H9 (cell line): ENCODE data around the gene MAPK8IP1. TPM values are rescaled to one million over a fixed set of nuclear protein-coding genes. Genes with fewer than 3 reads are reported as not detected.

Experiments used
- DNase-seq: peaks from one replicate; pipeline ENCODE4 v3.0.0-alpha.2; 2017
- H2AFZ ChIP-seq: one replicate; pipeline ENCODE4 v1.6.1; 2013; ENCODE audit warnings: mild to moderate bottlenecking, low read length, control low read depth, moderate library complexity
- H2AK5ac ChIP-seq: 2 replicates; pipeline ENCODE4 v1.6.1; 2013; ENCODE audit warnings: low read length, control low read depth, mixed read lengths; ENCODE audit not compliant: insufficient read length
- H2BK120ac ChIP-seq: one replicate; pipeline ENCODE4 v1.6.1; 2013; ENCODE audit warnings: low read depth, mild to moderate bottlenecking, low read length, control low read depth, inconsistent platforms; ENCODE audit not compliant: poor library complexity, severe bottlenecking
- H2BK12ac ChIP-seq: 2 replicates; pipeline ENCODE4 v1.6.1; 2013; ENCODE audit warnings: low read length, control low read depth, mixed read lengths, low read depth; ENCODE audit not compliant: insufficient read length
- H2BK15ac ChIP-seq: 2 replicates; pipeline ENCODE4 v1.6.1; 2013; ENCODE audit warnings: low read depth, low read length, control low read depth
- H2BK20ac ChIP-seq: one replicate; pipeline ENCODE4 v1.6.1; 2013; ENCODE audit warnings: low read depth, mild to moderate bottlenecking, low read length, control low read depth, inconsistent platforms; ENCODE audit not compliant: poor library complexity, severe bottlenecking
- H2BK5ac ChIP-seq: 2 replicates; pipeline ENCODE4 v1.6.1; 2013; ENCODE audit warnings: low read length, control low read depth, mixed read lengths; ENCODE audit not compliant: insufficient read length
- H3K14ac ChIP-seq: 2 replicates; pipeline ENCODE4 v1.6.1; 2013; ENCODE audit warnings: low read length, control low read depth; ENCODE audit not compliant: insufficient read depth
- H3K18ac ChIP-seq: 2 replicates; pipeline ENCODE4 v1.6.1; 2013; ENCODE audit warnings: low read depth, mild to moderate bottlenecking, mixed read lengths, low read length, control low read depth; ENCODE audit not compliant: insufficient read length
- H3K23ac ChIP-seq: 2 replicates; pipeline ENCODE4 v1.6.1; 2013; ENCODE audit warnings: low read length, control low read depth, mixed read lengths, low read depth; ENCODE audit not compliant: insufficient read length
- H3K23me2 ChIP-seq: 2 replicates; pipeline ENCODE4 v1.6.1; 2013; ENCODE audit warnings: low read depth, mild to moderate bottlenecking, mixed read lengths, low read length, control low read depth; ENCODE audit not compliant: insufficient read length, poor library complexity, severe bottlenecking
- H3K27ac ChIP-seq: 2 replicates; pipeline ENCODE4 v1.5.1; 2013; ENCODE audit warnings: low read length, control low read depth, mixed read lengths, low read depth; ENCODE audit not compliant: insufficient read length
- H3K27me3 ChIP-seq: 2 replicates; pipeline ENCODE4 v1.6.1; 2013; ENCODE audit warnings: low read length, control low read depth, inconsistent platforms; ENCODE audit not compliant: insufficient read depth
- H3K4ac ChIP-seq: 2 replicates; pipeline ENCODE4 v1.6.1; 2013; ENCODE audit warnings: low read depth, mild to moderate bottlenecking, control low read depth, inconsistent platforms, low read length, moderate library complexity
- H3K4me1 ChIP-seq: 2 replicates; pipeline ENCODE4 v1.6.1; 2013; ENCODE audit warnings: low read length, control low read depth, inconsistent platforms; ENCODE audit not compliant: insufficient read depth
- H3K4me2 ChIP-seq: 2 replicates; pipeline ENCODE4 v1.6.1; 2013; ENCODE audit warnings: low read length, control low read depth, mixed read lengths; ENCODE audit not compliant: insufficient read length, insufficient read depth
- H3K56ac ChIP-seq: 2 replicates; pipeline ENCODE4 v1.6.1; 2013; ENCODE audit warnings: low read depth, mild to moderate bottlenecking, mixed read lengths, low read length, control low read depth; ENCODE audit not compliant: insufficient read length
- H3K79me1 ChIP-seq: 2 replicates; pipeline ENCODE4 v1.6.1; 2013; ENCODE audit warnings: low read depth, mild to moderate bottlenecking, moderate library complexity, low read length, control low read depth, inconsistent platforms; ENCODE audit not compliant: insufficient read depth, poor library complexity, severe bottlenecking
- H3K79me2 ChIP-seq: 2 replicates; pipeline ENCODE4 v1.6.1; 2013; ENCODE audit warnings: low read length, control low read depth, inconsistent platforms; ENCODE audit not compliant: insufficient read depth
- H3K9ac ChIP-seq: 2 replicates; pipeline ENCODE4 v1.6.1; 2013; ENCODE audit warnings: low read length, control low read depth, mixed read lengths; ENCODE audit not compliant: insufficient read length; ENCODE audit errors: extremely low read depth
- H3K9me3 ChIP-seq: one replicate; pipeline ENCODE4 v1.6.1; 2013; ENCODE audit warnings: low read depth, low read length, inconsistent platforms; ENCODE audit not compliant: control insufficient read depth
- H3T11ph ChIP-seq: one replicate; pipeline ENCODE4 v1.6.1; 2013; ENCODE audit warnings: mild to moderate bottlenecking, low read length, control low read depth, inconsistent platforms
- H4K20me1 ChIP-seq: one replicate; pipeline ENCODE4 v1.6.1; 2013; ENCODE audit not compliant: control insufficient read depth, insufficient read length, insufficient read depth
- H4K5ac ChIP-seq: 2 replicates; pipeline ENCODE4 v1.6.1; 2013; ENCODE audit warnings: low read depth, mild to moderate bottlenecking, mixed read lengths, low read length, control low read depth; ENCODE audit not compliant: insufficient read length
- H4K8ac ChIP-seq: replicated peaks from 2 replicates; pipeline ENCODE4 v1.6.1; 2013; ENCODE audit warnings: low read length, control low read depth, mixed read lengths, low read depth; ENCODE audit not compliant: insufficient read length
- H4K91ac ChIP-seq: 2 replicates; pipeline ENCODE4 v1.6.1; 2013; ENCODE audit warnings: low read depth, mild to moderate bottlenecking, moderate library complexity, mixed read lengths, low read length, control low read depth; ENCODE audit not compliant: insufficient read length
- H3K27ac Mint-ChIP-seq, 3 experiments: 2 replicates in 2 of 3; 3 replicates in 1 of 3; pipeline ENCODE4 v1.8.0; 2020 to 2021; ENCODE audit warnings: mixed read lengths in 3 of 3, mild to moderate bottlenecking in 1 of 3, moderate library complexity in 1 of 3
- H3K27me3 Mint-ChIP-seq: 2 replicates; pipeline ENCODE4 v1.8.0; 2021; ENCODE audit warnings: low read depth, mild to moderate bottlenecking, moderate library complexity, mixed read lengths
- H3K36me3 Mint-ChIP-seq, 3 experiments: 2 replicates in 2 of 3; 3 replicates in 1 of 3; pipeline ENCODE4 v1.8.0; 2020 to 2021; ENCODE audit warnings: low read depth in 3 of 3, mixed read lengths in 3 of 3; ENCODE audit not compliant: insufficient read depth in 1 of 3
- H3K4me1 Mint-ChIP-seq, 2 experiments: 2 replicates each; pipeline ENCODE4 v1.8.0; 2020; ENCODE audit warnings: mixed read lengths in 2 of 2
- H3K4me3 Mint-ChIP-seq, 2 experiments: 2 replicates in 1 of 2; 3 replicates in 1 of 2; pipeline ENCODE4 v1.8.0; 2020 to 2021; ENCODE audit warnings: mild to moderate bottlenecking in 2 of 2, mixed read lengths in 2 of 2, moderate library complexity in 1 of 2
- H3K9me3 Mint-ChIP-seq, 2 experiments: 2 replicates in 1 of 2; 3 replicates in 1 of 2; pipeline ENCODE4 v1.8.0; 2020; ENCODE audit warnings: mild to moderate bottlenecking in 2 of 2, mixed read lengths in 2 of 2, moderate library complexity in 1 of 2
- CTCF ChIP-seq: fragments of 200-600 bp; sonication (generic); conservative IDR thresholded peaks from 3 replicates; pipeline ENCODE4 v1.8.0; 2021; ENCODE audit warnings: antibody characterized with exemption, mild to moderate bottlenecking
- WGBS: extraction: QIAGEN DNeasy Blood & Tissue Kit; methylation state at CpG from one replicate; pipeline ENCODE4 v1.1.7; 2013; ENCODE audit warnings: missing lambda C conversion rate, low lambda C conversion rate, mixed read lengths; ENCODE audit not compliant: insufficient read length; ENCODE audit errors: extremely low coverage; 5-methylcytosine and 5-hydroxymethylcytosine counted together
- total RNA-seq: library from RNA; stranded (reverse); gene quantifications from 2 replicates; pipeline ENCODE4 v1.2.1, GENCODE V29; 2021

MAPK8IP1 gene
- total RNA-seq, 1 experiment from 2014 or later, result 30.2 TPM

- peak overlapping the region; percentile 40 for H3K18ac ChIP-seq
- H2BK15ac ChIP-seq, result no peak overlapping the region
- H3K9me3 Mint-ChIP-seq, result no peaks in the 10 kb centered on the region; a peak in 1 of 5 replicates
- no peak overlapping the region for H3K27ac ChIP-seq
- H3K4me1 ChIP-seq, result no peaks in the 10 kb centered on the region
- H3K9ac ChIP-seq, result no peak overlapping the region
- no peak overlapping the region for H4K8ac ChIP-seq
- no peaks in the 10 kb centered on the region for H3K9me3 ChIP-seq
- H3T11ph ChIP-seq, result no peak overlapping the region
- H3K4me2 ChIP-seq, result no peak overlapping the region
- WGBS, result no CpG with 5 or more reads among the region's 13 CpGs
- H2BK5ac ChIP-seq, result no peak overlapping the region
- no peaks in the 10 kb centered on the region for H3K79me1 ChIP-seq
- H2BK12ac ChIP-seq, result no peak overlapping the region
- no peaks in the 10 kb centered on the region; the same call in 1 of the 2 replicates for H3K79me2 ChIP-seq
- no peak overlapping the region for H2BK20ac ChIP-seq
- H2BK120ac ChIP-seq, result no peak overlapping the region
- H3K27me3 ChIP-seq, result no peaks in the 10 kb centered on the region; the same call in 1 of the 2 replicates
- no peak overlapping the region for H4K5ac ChIP-seq
- H3K36me3 Mint-ChIP-seq, result peaks cover 12 to 26% (median 17%) of the 10 kb centered on the region in 3 experiments
- no peak overlapping the region for H2AFZ ChIP-seq
- peaks cover 35 to 48% of the 10 kb centered on the region in 2 experiments for H3K4me1 Mint-ChIP-seq
- no peaks in the 10 kb centered on the region for H4K20me1 ChIP-seq
- H3K14ac ChIP-seq, result peak overlapping the region; percentile 19; the same call in 1 of the 2 replicates
- peak overlapping the region; percentile 31 to 96; a peak in 4 of 5 replicates for H3K4me3 Mint-ChIP-seq
- H3K27ac Mint-ChIP-seq, result peak overlapping the region in 2 of 3 experiments; percentile 86 to 96; a peak in 4 of 7 replicates
- H3K56ac ChIP-seq, result no peak overlapping the region
- no peak overlapping the region for H4K91ac ChIP-seq
- no peak overlapping the region for H2AK5ac ChIP-seq
- peaks cover 8% of the 10 kb centered on the region for H3K23me2 ChIP-seq
- no peak overlapping the region for H3K23ac ChIP-seq
- H3K4ac ChIP-seq, result no peak overlapping the region
- no peak for TF ChIP-seq CTCF
- DNase-seq, result no peak
- peaks cover 2% of the 10 kb centered on the region; the same call in 1 of the 2 replicates for H3K27me3 Mint-ChIP-seq
Observed at GRCh38 chr11:45919806-45920530, 34.5 kb downstream of the MAPK8IP1 start.
